DLD1 (cell line): Measurements from ENCODE around the gene SLC27A1.
"Not testable (repeated sequence)": the region's sequence is repeated elsewhere in the genome, so short reads cannot be mapped to it uniquely, and the experiment has no call there.

Experiments
- in situ Hi-C: cut with HindIII; loops from 2 replicates; pipeline ENCODE4 v1.10.0; 2017; ENCODE audit warnings: low sequenced_read_pairs

Gene SLC27A1

GRCh38 chr19:17456127-17456526, 14.2 kb upstream of the SLC27A1 start:
- in situ Hi-C loops, result no loop called here

- in situ Hi-C loops, result no loop called here
These were observed 12.7 kb upstream of the SLC27A1 start for GRCh38 chr19:17457616-17458015.

- in situ Hi-C loops, result no loop called here
These were observed 11.4 kb upstream of the SLC27A1 start for GRCh38 chr19:17458970-17459369.

- in situ Hi-C loops, result no loop called here
These were observed 9.7 kb upstream of the SLC27A1 start, which contains the start of gene NXNL1 for GRCh38 chr19:17460372-17461230. Gene NXNL1, minus strand, starts transcription at chr19:17460926. Its CDS starts 57 bp downstream, at chr19:17460869.

- in situ Hi-C loops, result no loop called here
These were observed 3.9 kb upstream of the SLC27A1 start for GRCh38 chr19:17466487-17466850.

- in situ Hi-C loops, result no loop called here
These were observed 2.6 kb upstream of the SLC27A1 start for GRCh38 chr19:17467471-17468301.

GRCh38 chr19:17468302-17469091, 1.8 kb upstream of the SLC27A1 start:
- in situ Hi-C loops, result no loop called here

GRCh38 chr19:17469092-17469480, 1.2 kb upstream of the SLC27A1 start:
- in situ Hi-C loops, result no loop called here

- in situ Hi-C loops, result no loop called here
These were observed 750 bp upstream of the SLC27A1 start for GRCh38 chr19:17469481-17470067.

GRCh38 chr19:17471410-17472125, 1.2 kb downstream of the SLC27A1 start:
- in situ Hi-C loops, result no loop called here

- in situ Hi-C loops, result no loop called here
These were observed 2.7 kb downstream of the SLC27A1 start for GRCh38 chr19:17473041-17473440.

- in situ Hi-C loops, result not testable (repeated sequence)
These were observed 4.8 kb downstream of the SLC27A1 start for GRCh38 chr19:17475011-17475540.

GRCh38 chr19:17475541-17476115, 5.3 kb downstream of the SLC27A1 start:
- in situ Hi-C loops, result no loop called here

- in situ Hi-C loops, result no loop called here
These were observed 9.0 kb downstream of the SLC27A1 start for GRCh38 chr19:17479325-17479791.

- in situ Hi-C loops, result no loop called here
These were observed 11.7 kb downstream of the SLC27A1 start for GRCh38 chr19:17481986-17482385.

GRCh38 chr19:17482877-17483604, 12.7 kb downstream of the SLC27A1 start:
- in situ Hi-C loops, result no loop called here

GRCh38 chr19:17483605-17484002, 13.3 kb downstream of the SLC27A1 start:
- in situ Hi-C loops, result no loop called here

- in situ Hi-C loops, result no loop called here
These were observed 14.3 kb downstream of the SLC27A1 start for GRCh38 chr19:17484520-17485185.
